Measurements from ENCODE around the gene CMTR1. TPM values are rescaled to one million over a fixed set of nuclear protein-coding genes. Genes with fewer than 3 reads are reported as not detected.
A peak's percentile ranks its signal among the peaks of the same experiment; 100 is the strongest.

CMTR1 gene, protein sequence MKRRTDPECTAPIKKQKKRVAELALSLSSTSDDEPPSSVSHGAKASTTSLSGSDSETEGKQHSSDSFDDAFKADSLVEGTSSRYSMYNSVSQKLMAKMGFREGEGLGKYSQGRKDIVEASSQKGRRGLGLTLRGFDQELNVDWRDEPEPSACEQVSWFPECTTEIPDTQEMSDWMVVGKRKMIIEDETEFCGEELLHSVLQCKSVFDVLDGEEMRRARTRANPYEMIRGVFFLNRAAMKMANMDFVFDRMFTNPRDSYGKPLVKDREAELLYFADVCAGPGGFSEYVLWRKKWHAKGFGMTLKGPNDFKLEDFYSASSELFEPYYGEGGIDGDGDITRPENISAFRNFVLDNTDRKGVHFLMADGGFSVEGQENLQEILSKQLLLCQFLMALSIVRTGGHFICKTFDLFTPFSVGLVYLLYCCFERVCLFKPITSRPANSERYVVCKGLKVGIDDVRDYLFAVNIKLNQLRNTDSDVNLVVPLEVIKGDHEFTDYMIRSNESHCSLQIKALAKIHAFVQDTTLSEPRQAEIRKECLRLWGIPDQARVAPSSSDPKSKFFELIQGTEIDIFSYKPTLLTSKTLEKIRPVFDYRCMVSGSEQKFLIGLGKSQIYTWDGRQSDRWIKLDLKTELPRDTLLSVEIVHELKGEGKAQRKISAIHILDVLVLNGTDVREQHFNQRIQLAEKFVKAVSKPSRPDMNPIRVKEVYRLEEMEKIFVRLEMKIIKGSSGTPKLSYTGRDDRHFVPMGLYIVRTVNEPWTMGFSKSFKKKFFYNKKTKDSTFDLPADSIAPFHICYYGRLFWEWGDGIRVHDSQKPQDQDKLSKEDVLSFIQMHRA
- 32.3 and 35.8 TPM in 2 replicates for total RNA-seq (2021)
- Bru-seq, nascent RNA, result percentile 68 among the genes with signal in this experiment
- percentile 67 among the genes with signal in this experiment for BruChase-seq, experiment 1, labeled RNA remaining after a 2-hour chase
- BruChase-seq, experiment 2, labeled RNA remaining after a 6-hour chase, result percentile 67 among the genes with signal in this experiment
- long read RNA-seq, full-length matches to known transcripts, result 19 of 32 reads
- long read RNA-seq, partial matches to known transcripts, result 5 of 32 reads
- long read RNA-seq, other reads (novel, unspliced or antisense), result 8 of 32 reads

DNA sequence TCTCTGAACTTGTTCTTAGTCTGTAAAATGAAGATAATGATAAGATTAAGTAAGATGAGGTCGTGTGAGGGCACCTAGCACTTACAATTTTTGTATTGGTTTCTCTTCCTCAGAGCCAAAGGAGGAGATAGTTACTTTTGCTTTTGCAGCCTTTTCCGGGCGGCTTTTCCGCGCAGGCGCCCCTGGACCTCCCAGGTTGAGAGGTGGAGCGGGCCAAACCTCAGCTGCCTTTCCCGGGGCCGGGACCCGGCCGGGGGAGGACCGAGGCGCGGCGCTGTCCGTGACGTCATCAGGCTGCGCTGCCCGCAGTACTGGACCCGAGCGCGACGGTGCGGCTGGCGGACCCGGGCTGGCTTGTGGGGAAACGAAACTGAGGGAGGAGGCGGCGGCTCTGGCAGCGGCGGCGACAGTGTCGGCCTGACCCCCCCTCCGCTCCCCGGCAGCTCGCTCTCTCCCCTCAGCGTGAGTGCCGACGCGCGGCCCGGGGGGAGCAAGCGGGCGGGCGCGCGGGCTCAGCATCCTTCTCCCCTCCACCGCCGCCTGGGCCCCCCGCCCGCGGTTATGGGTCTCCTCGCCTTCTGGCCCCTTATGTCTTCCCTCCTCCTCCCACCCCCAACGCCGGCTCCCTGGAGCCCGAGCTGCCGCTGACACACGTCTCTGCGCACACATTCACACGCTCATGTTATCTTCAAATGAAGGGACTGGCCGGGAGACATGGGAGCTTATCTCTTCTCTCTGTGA lies at the start of gene CMTR1:
Gene CMTR1, plus strand, starts transcription at position 306 of the 741 bp plus-strand sequence. CDS start 2,409 bp downstream, outside the sequence.
- ChIA-PET CTCF (no interaction called here), POLR2A (ENCODE audit: low non-redundant PET) (no interaction called here)
- Histone ChIP-seq H3K36me3 (ENCODE audit: insufficient read depth, low read length, poor library complexity, severe bottlenecking) (peaks cover 5% of the 10 kb centered on the region), H3K27me3 (replicated peaks; ENCODE audit: insufficient read depth, low read depth, low read length, poor library complexity) (no peaks in the 10 kb centered on the region), H3K9me3 (ENCODE audit: low read depth, low read length, poor library complexity, severe bottlenecking) (no peaks in the 10 kb centered on the region), H3K4me1 (ENCODE audit: insufficient read depth, low read length, poor library complexity, severe bottlenecking) (no peaks in the 10 kb centered on the region), H3K4me3 (ENCODE audit: low read depth, low read length, poor library complexity, severe bottlenecking) (peak within 1 kb of the TSS; percentile 76), H3K27ac (ENCODE audit: low read depth, low read length, poor library complexity, severe bottlenecking) (peak within 1 kb of the TSS; percentile 71)
- TSS peak; percentile 44 for BruUV-seq (replicated peaks)
- no peak for TF ChIP-seq EZH2 (IDR thresholded peaks at IDR 0.05; ENCODE audit: borderline replicate concordance, low read depth, low read length, poor library complexity, severe bottlenecking)
- TF ChIP-seq, protein P1, sequence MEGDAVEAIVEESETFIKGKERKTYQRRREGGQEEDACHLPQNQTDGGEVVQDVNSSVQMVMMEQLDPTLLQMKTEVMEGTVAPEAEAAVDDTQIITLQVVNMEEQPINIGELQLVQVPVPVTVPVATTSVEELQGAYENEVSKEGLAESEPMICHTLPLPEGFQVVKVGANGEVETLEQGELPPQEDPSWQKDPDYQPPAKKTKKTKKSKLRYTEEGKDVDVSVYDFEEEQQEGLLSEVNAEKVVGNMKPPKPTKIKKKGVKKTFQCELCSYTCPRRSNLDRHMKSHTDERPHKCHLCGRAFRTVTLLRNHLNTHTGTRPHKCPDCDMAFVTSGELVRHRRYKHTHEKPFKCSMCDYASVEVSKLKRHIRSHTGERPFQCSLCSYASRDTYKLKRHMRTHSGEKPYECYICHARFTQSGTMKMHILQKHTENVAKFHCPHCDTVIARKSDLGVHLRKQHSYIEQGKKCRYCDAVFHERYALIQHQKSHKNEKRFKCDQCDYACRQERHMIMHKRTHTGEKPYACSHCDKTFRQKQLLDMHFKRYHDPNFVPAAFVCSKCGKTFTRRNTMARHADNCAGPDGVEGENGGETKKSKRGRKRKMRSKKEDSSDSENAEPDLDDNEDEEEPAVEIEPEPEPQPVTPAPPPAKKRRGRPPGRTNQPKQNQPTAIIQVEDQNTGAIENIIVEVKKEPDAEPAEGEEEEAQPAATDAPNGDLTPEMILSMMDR (conservative IDR thresholded peaks at IDR 0.05; ENCODE audit: low read depth, low read length), result no peak
- DNase-seq (ENCODE audit: low spot score), result peak; percentile 90
- intact Hi-C loops (cut with micrococcal nuclease; ENCODE audit: unreplicated experiment), result no loop called here

DNA sequence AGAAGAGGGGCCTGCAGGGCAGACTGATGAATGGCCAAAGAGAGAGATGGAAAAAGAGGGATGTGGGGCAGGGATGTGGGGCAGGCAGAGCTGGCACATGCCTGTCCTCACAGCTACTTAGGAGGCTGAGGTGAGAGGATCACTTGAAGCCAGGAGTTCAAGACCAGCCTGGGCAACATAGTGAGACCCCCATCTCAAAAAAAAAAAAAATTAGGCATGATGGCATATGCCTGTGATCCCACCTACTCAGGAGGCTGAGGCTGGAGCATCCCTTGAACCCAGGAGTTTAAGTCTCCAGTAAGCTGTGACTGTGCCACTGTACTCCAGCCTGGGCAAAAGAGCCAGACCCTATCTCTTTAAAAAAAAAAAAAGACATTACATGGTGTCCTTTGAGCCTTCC lies 44.4 kb upstream of the CMTR1 start:
- intact Hi-C loops (cut with micrococcal nuclease; ENCODE audit: unreplicated experiment), result loop anchor here (10.0 kb wide), 1 partner anchor 176 kb away; no protein-coding TSS in a partner anchor
- Histone ChIP-seq H3K27me3 (replicated peaks; ENCODE audit: insufficient read depth, low read depth, low read length, poor library complexity) (no peaks in the 10 kb centered on the region), H3K4me1 (ENCODE audit: insufficient read depth, low read length, poor library complexity, severe bottlenecking) (no peaks in the 10 kb centered on the region), H3K27ac (ENCODE audit: low read depth, low read length, poor library complexity, severe bottlenecking) (no peak overlapping the region), H3K9me3 (ENCODE audit: low read depth, low read length, poor library complexity, severe bottlenecking) (no peaks in the 10 kb centered on the region), H3K4me3 (ENCODE audit: low read depth, low read length, poor library complexity, severe bottlenecking) (no peak overlapping the region), H3K36me3 (ENCODE audit: insufficient read depth, low read length, poor library complexity, severe bottlenecking) (peaks cover 14% of the 10 kb centered on the region)
- ChIA-PET CTCF (no interaction called here), POLR2A (ENCODE audit: low non-redundant PET) (no interaction called here)
- DNase-seq (ENCODE audit: low spot score), result no peak
- TF ChIP-seq, protein P1 (conservative IDR thresholded peaks at IDR 0.05; ENCODE audit: low read depth, low read length), result no peak
- no peak for TF ChIP-seq EZH2 (IDR thresholded peaks at IDR 0.05; ENCODE audit: borderline replicate concordance, low read depth, low read length, poor library complexity, severe bottlenecking)
- no TSS peak for BruUV-seq (replicated peaks)

DNA sequence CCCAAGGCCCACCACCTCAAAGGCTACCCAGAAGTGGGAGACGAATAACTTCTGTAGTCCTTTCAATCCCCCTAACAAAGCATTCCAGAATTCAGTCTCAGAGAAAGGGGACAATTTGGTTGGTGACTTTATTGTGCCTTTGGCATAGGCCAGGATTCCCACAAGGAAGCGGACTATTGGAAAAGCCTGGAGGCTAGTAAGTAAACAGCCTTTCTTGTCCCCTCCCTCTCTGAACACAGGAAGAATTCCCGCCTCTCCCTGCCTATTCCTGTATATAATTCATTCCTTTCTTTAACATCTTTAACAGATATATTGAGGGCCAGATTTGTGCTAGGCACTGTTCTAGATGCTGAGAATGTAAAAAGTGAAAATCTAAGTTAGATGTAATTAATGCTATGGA lies 43.2 kb upstream of the CMTR1 start:
- TF ChIP-seq, protein P1 (conservative IDR thresholded peaks at IDR 0.05; ENCODE audit: low read depth, low read length), result no peak
- no peak for TF ChIP-seq EZH2 (IDR thresholded peaks at IDR 0.05; ENCODE audit: borderline replicate concordance, low read depth, low read length, poor library complexity, severe bottlenecking)
- POLR2A ChIA-PET (ENCODE audit: low non-redundant PET), result no interaction called here
- BruUV-seq (replicated peaks), result no TSS peak
- intact Hi-C loops (cut with micrococcal nuclease; ENCODE audit: unreplicated experiment), result loop anchor here (10.0 kb wide), 1 partner anchor 175 kb away; no protein-coding TSS in a partner anchor
- DNase-seq (ENCODE audit: low spot score), result no peak
- CTCF ChIA-PET, result no interaction called here
- no peaks in the 10 kb centered on the region for H3K9me3 ChIP-seq (ENCODE audit: low read depth, low read length, poor library complexity, severe bottlenecking)
- H3K36me3 ChIP-seq (ENCODE audit: insufficient read depth, low read length, poor library complexity, severe bottlenecking), result peaks cover 14% of the 10 kb centered on the region
- no peak overlapping the region for H3K4me3 ChIP-seq (ENCODE audit: low read depth, low read length, poor library complexity, severe bottlenecking)
- H3K27me3 ChIP-seq (replicated peaks; ENCODE audit: insufficient read depth, low read depth, low read length, poor library complexity), result no peaks in the 10 kb centered on the region
- no peaks in the 10 kb centered on the region for H3K4me1 ChIP-seq (ENCODE audit: insufficient read depth, low read length, poor library complexity, severe bottlenecking)
- no peak overlapping the region for H3K27ac ChIP-seq (ENCODE audit: low read depth, low read length, poor library complexity, severe bottlenecking)

Data from A673 (cell line).